ENCODE results near the gene CST7. TPM values are rescaled to one million over a fixed set of nuclear protein-coding genes. Genes with fewer than 3 reads are reported as not detected.

CST7 gene
- total RNA-seq, 2 donors from 2014 or later, result not detected

GRCh38 chr20:25005661-25006060 lies 56.6 kb downstream of the CST7 start:
- H3K4me3 ChIP-seq (ENCODE audit: low read length), result no peak overlapping the region
- H3K27ac Mint-ChIP-seq, result no peak overlapping the region
- no peaks in the 10 kb centered on the region for H3K9me3 ChIP-seq (ENCODE audit: control insufficient read depth, low read length)
- 88 to 89% methylated on average over 8 of the region's 8 CpGs for WGBS, 2 experiments (ENCODE audit: insufficient coverage in 1 of 2, insufficient read length in 1 of 2)
- no peaks in the 10 kb centered on the region for H3K36me3 Mint-ChIP-seq (ENCODE audit: low read depth)
- DNase-seq, result peak; percentile 41
- no peaks in the 10 kb centered on the region for H3K4me1 ChIP-seq (ENCODE audit: control insufficient read depth, insufficient read depth, low read length)
- no peak overlapping the region for H3K4me3 Mint-ChIP-seq
- no peak overlapping the region for H3K27ac ChIP-seq (ENCODE audit: low read depth, low read length)
- H3K9me3 Mint-ChIP-seq, result peaks cover 6% of the 10 kb centered on the region
- peaks cover 7% of the 10 kb centered on the region for H3K27me3 Mint-ChIP-seq (ENCODE audit: insufficient read depth)
- H3K9ac ChIP-seq (ENCODE audit: extremely low read depth, low read length, poor library complexity, severe bottlenecking), result no peak overlapping the region
- H3K4me1 Mint-ChIP-seq, result no peaks in the 10 kb centered on the region
- TF ChIP-seq, protein P1, sequence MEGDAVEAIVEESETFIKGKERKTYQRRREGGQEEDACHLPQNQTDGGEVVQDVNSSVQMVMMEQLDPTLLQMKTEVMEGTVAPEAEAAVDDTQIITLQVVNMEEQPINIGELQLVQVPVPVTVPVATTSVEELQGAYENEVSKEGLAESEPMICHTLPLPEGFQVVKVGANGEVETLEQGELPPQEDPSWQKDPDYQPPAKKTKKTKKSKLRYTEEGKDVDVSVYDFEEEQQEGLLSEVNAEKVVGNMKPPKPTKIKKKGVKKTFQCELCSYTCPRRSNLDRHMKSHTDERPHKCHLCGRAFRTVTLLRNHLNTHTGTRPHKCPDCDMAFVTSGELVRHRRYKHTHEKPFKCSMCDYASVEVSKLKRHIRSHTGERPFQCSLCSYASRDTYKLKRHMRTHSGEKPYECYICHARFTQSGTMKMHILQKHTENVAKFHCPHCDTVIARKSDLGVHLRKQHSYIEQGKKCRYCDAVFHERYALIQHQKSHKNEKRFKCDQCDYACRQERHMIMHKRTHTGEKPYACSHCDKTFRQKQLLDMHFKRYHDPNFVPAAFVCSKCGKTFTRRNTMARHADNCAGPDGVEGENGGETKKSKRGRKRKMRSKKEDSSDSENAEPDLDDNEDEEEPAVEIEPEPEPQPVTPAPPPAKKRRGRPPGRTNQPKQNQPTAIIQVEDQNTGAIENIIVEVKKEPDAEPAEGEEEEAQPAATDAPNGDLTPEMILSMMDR (conservative IDR thresholded peaks at IDR 0.05), result no peak
- peaks cover 9% of the 10 kb centered on the region for H3K27me3 ChIP-seq (ENCODE audit: control insufficient read depth, insufficient read depth, low read length, poor library complexity, severe bottlenecking)
- H3K36me3 ChIP-seq (ENCODE audit: control insufficient read depth, insufficient read depth, low read length), result no peaks in the 10 kb centered on the region

GRCh38 chr20:25006431-25007167 lies 57.5 kb downstream of the CST7 start:
- TF ChIP-seq, protein P1 (conservative IDR thresholded peaks at IDR 0.05), result no peak
- H3K36me3 Mint-ChIP-seq (ENCODE audit: low read depth), result no peaks in the 10 kb centered on the region
- H3K9ac ChIP-seq (ENCODE audit: extremely low read depth, low read length, poor library complexity, severe bottlenecking), result no peak overlapping the region
- no peaks in the 10 kb centered on the region for H3K9me3 ChIP-seq (ENCODE audit: control insufficient read depth, low read length)
- H3K27ac ChIP-seq (ENCODE audit: low read depth, low read length), result no peak overlapping the region
- peaks cover 7% of the 10 kb centered on the region for H3K27me3 Mint-ChIP-seq (ENCODE audit: insufficient read depth)
- H3K4me3 Mint-ChIP-seq, result no peak overlapping the region
- peaks cover 6% of the 10 kb centered on the region for H3K9me3 Mint-ChIP-seq
- H3K27ac Mint-ChIP-seq, result no peak overlapping the region
- H3K4me3 ChIP-seq (ENCODE audit: low read length), result no peak overlapping the region
- DNase-seq, result peak; percentile 24
- H3K4me1 ChIP-seq (ENCODE audit: control insufficient read depth, insufficient read depth, low read length), result no peaks in the 10 kb centered on the region
- H3K4me1 Mint-ChIP-seq, result no peaks in the 10 kb centered on the region
- no peaks in the 10 kb centered on the region for H3K36me3 ChIP-seq (ENCODE audit: control insufficient read depth, insufficient read depth, low read length)
- 82 to 83% methylated on average over 7 to 12 of the region's 12 CpGs for WGBS, 2 experiments (ENCODE audit: insufficient coverage in 1 of 2, insufficient read length in 1 of 2)
- peaks cover 8% of the 10 kb centered on the region for H3K27me3 ChIP-seq (ENCODE audit: control insufficient read depth, insufficient read depth, low read length, poor library complexity, severe bottlenecking)

- TF ChIP-seq, protein P1 (conservative IDR thresholded peaks at IDR 0.05), result no peak
- peak; percentile 14 for DNase-seq
- Histone ChIP-seq H3K27me3 (ENCODE audit: control insufficient read depth, insufficient read depth, low read length, poor library complexity, severe bottlenecking) (peaks cover 7% of the 10 kb centered on the region), H3K9me3 (ENCODE audit: control insufficient read depth, low read length) (no peaks in the 10 kb centered on the region), H3K27ac (ENCODE audit: low read depth, low read length) (no peak overlapping the region), H3K36me3 (ENCODE audit: control insufficient read depth, insufficient read depth, low read length) (no peaks in the 10 kb centered on the region), H3K9ac (ENCODE audit: extremely low read depth, low read length, poor library complexity, severe bottlenecking) (no peak overlapping the region), H3K4me1 (ENCODE audit: control insufficient read depth, insufficient read depth, low read length) (no peaks in the 10 kb centered on the region), H3K4me3 (ENCODE audit: low read length) (no peak overlapping the region)
- no peak overlapping the region for H3K4me3 Mint-ChIP-seq
- 89 to 95% methylated on average over 10 to 22 of the region's 22 CpGs for WGBS, 2 experiments (ENCODE audit: insufficient coverage in 1 of 2, insufficient read length in 1 of 2)
- H3K27ac Mint-ChIP-seq, result no peak overlapping the region
- peaks cover 3% of the 10 kb centered on the region for H3K9me3 Mint-ChIP-seq
- H3K4me1 Mint-ChIP-seq, result no peaks in the 10 kb centered on the region
- H3K27me3 Mint-ChIP-seq (ENCODE audit: insufficient read depth), result peaks cover 7% of the 10 kb centered on the region
- no peaks in the 10 kb centered on the region for H3K36me3 Mint-ChIP-seq (ENCODE audit: low read depth)
Observed at GRCh38 chr20:25007491-25008305, 58.6 kb downstream of the CST7 start.
